GM10266 (cell line): ENCODE measurements around the gene HINT3.
"Not testable (repeated sequence)": the region's sequence is repeated elsewhere in the genome, so short reads cannot be mapped to it uniquely, and the experiment has no call there.

ENCODE experiments used
- DNase-seq: peaks from one replicate; pipeline ENCODE4 v3.0.0; 2012; ENCODE audit errors: extremely low spot score
- TF ChIP-seq, protein P1 (sequence below): IDR thresholded peaks from 2 replicates; pipeline ENCODE4 v1.5.1; 2012; ENCODE audit warnings: mild to moderate bottlenecking, low read depth; ENCODE audit not compliant: control insufficient read depth, insufficient read depth; ENCODE audit errors: missing control alignments

The HINT3 gene

DNA sequence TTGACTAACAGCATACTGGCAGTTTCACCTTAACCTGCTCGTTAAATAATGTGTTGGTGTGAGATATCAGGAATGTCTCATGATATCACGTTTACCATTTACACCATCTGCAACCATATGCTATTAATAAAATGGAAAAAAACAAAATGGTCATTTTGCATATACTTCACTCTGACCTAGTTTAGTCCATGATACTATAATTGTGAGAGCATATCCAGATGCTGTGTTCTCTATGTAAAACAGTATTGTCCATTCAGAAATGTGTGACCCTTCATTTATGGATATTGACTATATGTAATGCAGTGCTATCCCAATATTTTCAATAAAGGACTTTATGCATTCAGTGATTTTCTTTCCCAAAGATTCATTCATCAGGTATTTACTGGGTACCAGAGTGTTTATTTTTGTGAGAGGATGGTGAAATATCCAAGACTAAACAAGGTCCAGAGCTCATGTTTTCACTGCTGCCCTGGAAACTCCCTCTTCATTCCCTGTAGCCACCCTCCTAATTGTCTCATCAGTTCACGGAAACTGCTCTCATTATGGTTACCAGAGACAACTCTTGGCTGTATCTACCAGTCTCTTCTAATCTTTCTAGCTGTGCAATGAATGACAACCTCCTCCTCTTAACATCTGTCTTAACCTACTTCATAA is 25.7 kb upstream of the HINT3 start:
- no peak for DNase-seq
- TF ChIP-seq, protein P1, sequence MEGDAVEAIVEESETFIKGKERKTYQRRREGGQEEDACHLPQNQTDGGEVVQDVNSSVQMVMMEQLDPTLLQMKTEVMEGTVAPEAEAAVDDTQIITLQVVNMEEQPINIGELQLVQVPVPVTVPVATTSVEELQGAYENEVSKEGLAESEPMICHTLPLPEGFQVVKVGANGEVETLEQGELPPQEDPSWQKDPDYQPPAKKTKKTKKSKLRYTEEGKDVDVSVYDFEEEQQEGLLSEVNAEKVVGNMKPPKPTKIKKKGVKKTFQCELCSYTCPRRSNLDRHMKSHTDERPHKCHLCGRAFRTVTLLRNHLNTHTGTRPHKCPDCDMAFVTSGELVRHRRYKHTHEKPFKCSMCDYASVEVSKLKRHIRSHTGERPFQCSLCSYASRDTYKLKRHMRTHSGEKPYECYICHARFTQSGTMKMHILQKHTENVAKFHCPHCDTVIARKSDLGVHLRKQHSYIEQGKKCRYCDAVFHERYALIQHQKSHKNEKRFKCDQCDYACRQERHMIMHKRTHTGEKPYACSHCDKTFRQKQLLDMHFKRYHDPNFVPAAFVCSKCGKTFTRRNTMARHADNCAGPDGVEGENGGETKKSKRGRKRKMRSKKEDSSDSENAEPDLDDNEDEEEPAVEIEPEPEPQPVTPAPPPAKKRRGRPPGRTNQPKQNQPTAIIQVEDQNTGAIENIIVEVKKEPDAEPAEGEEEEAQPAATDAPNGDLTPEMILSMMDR: no peak

DNA sequence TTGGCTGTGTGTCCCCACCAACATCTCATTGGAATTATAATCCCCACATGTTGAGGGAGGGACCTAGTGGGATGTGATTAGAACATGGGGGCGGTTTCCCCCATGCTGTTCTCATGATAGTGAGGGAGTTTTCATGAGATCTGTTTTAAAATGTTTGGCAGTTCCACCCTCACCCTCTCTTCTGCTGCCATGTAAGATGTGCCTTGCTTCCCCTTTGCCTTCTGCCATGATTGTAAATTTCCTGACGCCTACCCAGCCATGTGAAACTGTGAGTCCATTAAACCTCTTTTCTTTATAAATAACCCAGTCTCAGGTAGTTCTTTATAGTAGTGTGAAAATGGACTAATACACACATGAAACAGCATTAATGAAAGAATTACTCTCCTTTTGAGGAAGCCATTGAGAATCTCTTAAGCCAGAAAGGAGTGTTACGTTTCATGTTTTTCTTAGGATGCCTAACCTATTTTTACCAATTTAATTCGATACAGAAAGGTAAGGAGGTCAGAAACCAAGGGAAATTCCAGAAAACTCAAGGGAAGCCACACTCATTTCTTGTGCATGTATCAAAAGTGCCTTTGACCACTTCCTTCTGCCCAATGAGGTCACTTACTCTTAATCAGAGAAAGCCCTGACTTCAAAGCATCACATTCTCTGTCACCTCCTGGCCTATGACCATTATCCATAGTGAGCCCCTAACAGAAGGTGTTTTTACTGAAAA is 24.7 kb upstream of the HINT3 start:
- DNase-seq: peak; percentile 16

DNA sequence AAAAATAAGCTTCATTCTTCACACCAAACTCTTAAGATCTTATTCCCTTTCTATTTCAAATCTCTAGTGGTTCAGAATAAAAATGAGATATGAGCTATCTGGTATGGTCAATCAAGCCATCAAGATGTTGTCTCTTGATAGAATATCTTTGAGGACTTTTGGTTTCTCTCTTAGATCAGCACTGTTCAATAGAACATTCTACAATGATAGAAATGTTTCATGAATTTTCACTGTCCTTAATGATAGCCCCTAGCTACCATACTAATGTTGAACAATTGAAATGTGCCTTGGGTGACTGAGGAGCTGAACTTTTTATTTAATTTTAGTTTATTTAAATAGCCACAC is 24.1 kb upstream of the HINT3 start:
- TF ChIP-seq, protein P1: no peak
- no peak for DNase-seq

More for the DNA sequence above, 24.7 kb upstream of the HINT3 start:
- TF ChIP-seq, protein P1: no peak

DNA sequence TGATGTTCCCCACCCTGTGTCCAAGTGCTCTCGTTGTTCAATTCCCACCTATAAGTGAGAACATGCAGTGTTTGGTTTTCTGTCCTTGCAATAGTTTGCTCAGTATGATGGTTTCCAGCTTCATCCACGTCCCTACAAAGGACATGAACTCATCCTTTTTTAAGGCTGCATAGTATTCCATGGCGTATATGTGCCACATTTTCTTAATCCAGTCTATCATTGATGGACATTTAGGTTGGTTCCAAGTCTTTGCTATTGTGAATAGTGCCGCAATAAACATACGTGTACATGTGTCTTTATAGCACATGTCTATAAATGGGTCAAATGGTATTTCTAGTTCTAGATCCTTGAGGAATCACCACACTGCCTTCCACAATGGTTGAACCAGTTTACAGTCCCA is 21.1 kb upstream of the HINT3 start:
- not testable (repeated sequence) for DNase-seq

DNA sequence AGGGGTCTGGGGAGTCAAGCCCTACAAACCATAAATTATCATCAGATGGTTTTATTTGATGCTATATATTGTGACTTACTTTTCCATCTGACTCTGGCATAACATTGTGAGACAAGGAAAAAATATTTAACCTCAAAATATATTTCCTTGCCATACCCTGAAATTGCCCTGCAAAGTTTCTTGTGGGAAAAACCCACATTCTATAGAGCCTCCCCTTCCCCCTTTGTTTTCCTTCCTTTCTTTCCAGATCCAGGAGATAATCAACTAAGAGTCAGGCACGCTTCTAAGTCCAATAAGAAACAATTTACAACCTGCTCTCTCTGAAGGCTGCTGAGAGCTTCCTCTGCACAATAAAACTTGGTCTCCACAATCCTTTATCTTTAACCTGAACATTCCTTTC is 17.5 kb upstream of the HINT3 start:
- no peak for DNase-seq
- TF ChIP-seq, protein P1: no peak

DNA sequence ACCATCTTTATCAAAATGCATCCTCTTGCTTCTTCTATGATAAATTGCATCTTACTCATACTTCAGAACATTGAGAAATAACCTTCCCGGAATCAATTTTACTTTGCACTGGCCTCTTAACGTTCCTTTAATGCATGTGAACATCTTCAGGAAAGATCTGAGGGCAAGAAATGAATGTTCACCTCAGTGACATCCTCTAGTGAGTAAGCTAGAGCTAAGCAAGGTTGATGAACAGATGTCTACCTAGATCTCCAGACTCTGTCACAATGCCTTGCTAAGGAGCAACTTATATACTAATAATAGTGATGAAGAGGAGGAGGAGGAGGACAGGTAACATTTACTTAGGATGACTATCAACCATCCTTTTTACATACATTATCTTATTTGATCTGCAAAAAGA is 16.8 kb upstream of the HINT3 start:
- DNase-seq: no peak
- TF ChIP-seq, protein P1: no peak

DNA sequence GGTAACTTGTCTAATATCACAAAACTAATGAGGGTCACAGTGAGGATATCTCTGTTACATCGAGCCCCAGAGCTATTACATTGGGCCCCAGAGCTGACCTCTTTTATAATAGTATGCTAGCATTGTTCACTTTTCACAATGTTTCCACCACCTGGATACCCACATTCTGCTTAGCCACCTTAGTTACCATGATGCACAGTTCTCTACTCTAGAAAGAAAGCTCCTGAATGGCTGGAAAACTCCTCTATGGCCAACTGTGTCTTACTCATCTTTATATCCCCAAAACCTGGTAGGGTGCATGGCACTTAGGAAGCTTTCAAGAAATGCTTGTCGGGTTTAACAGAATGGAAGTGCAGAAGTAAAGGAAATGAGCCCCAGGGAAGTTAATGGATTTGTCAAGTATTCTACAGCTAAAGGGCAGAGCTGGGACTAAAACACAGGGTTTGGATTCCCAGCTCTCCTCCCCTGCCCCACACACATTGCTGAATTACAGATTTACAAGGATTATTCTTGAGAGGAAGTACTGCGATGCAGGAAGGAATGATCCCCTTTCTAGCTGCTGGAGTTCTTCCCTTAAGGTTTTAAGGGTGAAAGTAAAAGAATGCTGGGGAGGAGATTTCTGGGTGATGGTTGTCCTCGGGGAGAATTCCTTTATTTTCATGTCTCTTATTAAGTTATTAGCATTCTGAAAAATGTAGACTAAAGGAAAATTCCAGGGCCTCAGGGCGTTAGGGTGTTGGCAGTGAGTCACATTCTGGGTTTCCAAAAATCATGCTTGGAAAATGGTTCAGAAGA is 16.1 kb upstream of the HINT3 start:
- TF ChIP-seq, protein P1: no peak
- no peak for DNase-seq
